Activated T-cell treated with anti-CD3 and anti-CD28 coated beads, Interleukin-2, amount 50 U/mL, for 4 hours (primary cell): ENCODE results near the gene RTL1. TPM values are rescaled to one million over a fixed set of nuclear protein-coding genes. Genes with fewer than 3 reads are reported as not detected.

Experiments
- ATAC-seq, 2 donors: fragments of 200-7000 bp; cut with Tn5 transposase; one replicate each; pipeline ENCODE4 v1.10.0; 2021
- DNase-seq: peaks from one replicate; pipeline ENCODE4 v3.0.0-alpha.2; 2020
- H3K27me3 Mint-ChIP-seq: one replicate; pipeline ENCODE4 v1.8.0; 2021; ENCODE audit warnings: low read depth, mixed read lengths
- H3K36me3 Mint-ChIP-seq: one replicate; pipeline ENCODE4 v1.8.0; 2022; ENCODE audit warnings: mixed read lengths; ENCODE audit not compliant: insufficient read depth
- H3K4me1 Mint-ChIP-seq: one replicate; pipeline ENCODE4 v1.8.0; 2021; ENCODE audit warnings: low read depth, mixed read lengths
- H3K4me3 Mint-ChIP-seq: one replicate; pipeline ENCODE4 v1.8.0; 2021; ENCODE audit warnings: mild to moderate bottlenecking, moderate library complexity, mixed read lengths
- H3K9me3 Mint-ChIP-seq: one replicate; pipeline ENCODE4 v1.8.0; 2021; ENCODE audit warnings: mixed read lengths
- total RNA-seq, 3 donors: library from RNA; stranded (reverse); gene quantifications; one replicate each; pipeline ENCODE4 v1.2.1, GENCODE V29; 2021

RTL1 gene
- total RNA-seq, 3 donors from 2014 or later = not detected

DNA sequence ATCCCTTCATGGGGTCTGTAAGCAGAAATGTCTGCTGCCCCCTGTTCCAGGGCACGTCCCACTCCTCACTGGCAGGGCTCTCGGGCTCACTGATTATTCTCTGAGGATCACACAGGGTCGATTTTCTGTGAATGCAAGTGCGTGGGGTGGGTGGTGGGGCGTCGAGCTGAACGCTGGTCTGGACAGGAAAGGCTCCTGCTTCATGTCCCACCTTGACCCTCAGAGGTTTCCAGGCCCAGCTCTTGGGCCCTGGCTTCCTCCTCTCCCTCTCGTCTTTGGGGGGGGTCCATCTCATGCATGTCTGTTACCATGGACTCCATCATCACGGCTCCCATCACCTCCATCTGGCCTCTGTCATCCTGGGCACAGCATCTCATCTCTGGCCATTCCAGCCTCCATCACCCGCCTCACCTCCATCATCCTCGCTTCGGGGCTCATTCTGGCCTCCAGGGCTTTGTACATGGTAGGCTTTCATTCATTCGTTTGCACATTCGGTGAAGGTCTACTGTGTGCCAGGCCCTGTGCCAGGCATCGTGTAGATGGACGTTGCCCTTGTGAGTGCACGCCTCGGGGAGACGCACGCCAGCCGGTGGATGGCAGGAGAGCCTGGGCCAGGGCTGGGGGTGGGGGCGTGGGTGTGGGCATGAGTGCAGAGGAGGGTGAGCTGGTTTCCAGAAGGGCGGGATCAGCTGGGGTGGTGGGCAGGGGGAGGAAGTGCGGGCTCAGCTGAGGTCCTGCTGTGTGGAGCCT lies 34.7 kb downstream of the RTL1 start:
- no peaks in the 10 kb centered on the region for H3K27me3 Mint-ChIP-seq
- H3K4me1 Mint-ChIP-seq = peaks cover 3% of the 10 kb centered on the region
- no peaks in the 10 kb centered on the region for H3K36me3 Mint-ChIP-seq
- ATAC-seq = no peak
- no peak for DNase-seq
- no peak overlapping the region for H3K4me3 Mint-ChIP-seq
- no peaks in the 10 kb centered on the region for H3K9me3 Mint-ChIP-seq

GRCh38 chr14:100867631-100868315 lies 35.7 kb downstream of the RTL1 start:
- Mint-ChIP-seq H3K27me3 (no peaks in the 10 kb centered on the region), H3K9me3 (no peaks in the 10 kb centered on the region), H3K4me1 (peaks cover 1% of the 10 kb centered on the region), H3K4me3 (no peak overlapping the region), H3K36me3 (no peaks in the 10 kb centered on the region)
- DNase-seq = no peak
- no peak for ATAC-seq

DNA sequence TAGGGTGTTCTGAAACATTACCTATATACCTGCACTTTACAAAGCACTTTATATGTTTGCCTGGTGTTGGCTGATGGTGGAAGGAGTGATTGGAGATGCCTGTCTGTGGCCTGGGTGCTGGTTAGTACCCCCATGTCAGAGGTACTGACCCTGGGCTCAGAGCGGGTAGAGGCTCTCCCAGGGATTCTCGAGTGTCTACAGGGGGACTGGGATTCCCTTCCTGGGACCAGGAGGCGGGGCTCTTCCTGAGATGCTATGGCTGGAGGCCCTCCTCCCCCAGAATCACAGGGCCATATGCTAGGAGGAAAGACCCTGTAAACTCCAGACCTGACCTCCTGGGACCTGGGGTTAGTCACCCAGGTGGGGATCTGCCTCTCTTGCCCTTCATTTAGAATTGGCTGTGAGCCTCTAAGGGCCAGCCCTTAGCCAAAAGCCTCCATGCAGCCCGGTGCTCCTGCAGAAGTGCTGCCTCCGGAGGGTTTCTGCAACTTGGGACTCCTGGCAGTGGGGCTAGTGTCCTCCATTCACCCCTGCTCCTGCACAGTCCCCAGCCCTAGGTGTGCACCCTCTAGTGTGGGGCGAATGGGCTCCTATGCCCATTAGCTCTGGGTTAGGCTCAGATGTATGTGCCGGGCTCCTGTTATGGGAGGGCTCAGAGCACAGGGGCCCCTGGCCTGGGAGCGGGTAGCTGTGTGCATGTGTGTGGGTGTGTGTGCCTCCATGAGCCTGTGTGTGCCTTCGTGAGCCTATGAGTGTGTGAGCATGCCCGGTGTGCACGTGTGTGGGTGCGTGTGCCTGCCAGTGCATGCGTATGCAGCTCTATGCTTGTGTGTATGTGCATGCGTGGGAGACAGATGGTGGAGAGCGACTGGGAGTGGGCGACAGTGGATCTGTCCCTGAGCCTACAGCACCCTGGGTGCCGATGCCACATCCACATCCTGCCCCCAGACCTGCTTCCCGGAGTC lies 36.6 kb downstream of the RTL1 start:
- Mint-ChIP-seq H3K9me3 (no peaks in the 10 kb centered on the region), H3K36me3 (no peaks in the 10 kb centered on the region), H3K4me1 (no peaks in the 10 kb centered on the region), H3K4me3 (no peak overlapping the region), H3K27me3 (no peaks in the 10 kb centered on the region)
- ATAC-seq (no peak), DNase-seq (no peak)

DNA sequence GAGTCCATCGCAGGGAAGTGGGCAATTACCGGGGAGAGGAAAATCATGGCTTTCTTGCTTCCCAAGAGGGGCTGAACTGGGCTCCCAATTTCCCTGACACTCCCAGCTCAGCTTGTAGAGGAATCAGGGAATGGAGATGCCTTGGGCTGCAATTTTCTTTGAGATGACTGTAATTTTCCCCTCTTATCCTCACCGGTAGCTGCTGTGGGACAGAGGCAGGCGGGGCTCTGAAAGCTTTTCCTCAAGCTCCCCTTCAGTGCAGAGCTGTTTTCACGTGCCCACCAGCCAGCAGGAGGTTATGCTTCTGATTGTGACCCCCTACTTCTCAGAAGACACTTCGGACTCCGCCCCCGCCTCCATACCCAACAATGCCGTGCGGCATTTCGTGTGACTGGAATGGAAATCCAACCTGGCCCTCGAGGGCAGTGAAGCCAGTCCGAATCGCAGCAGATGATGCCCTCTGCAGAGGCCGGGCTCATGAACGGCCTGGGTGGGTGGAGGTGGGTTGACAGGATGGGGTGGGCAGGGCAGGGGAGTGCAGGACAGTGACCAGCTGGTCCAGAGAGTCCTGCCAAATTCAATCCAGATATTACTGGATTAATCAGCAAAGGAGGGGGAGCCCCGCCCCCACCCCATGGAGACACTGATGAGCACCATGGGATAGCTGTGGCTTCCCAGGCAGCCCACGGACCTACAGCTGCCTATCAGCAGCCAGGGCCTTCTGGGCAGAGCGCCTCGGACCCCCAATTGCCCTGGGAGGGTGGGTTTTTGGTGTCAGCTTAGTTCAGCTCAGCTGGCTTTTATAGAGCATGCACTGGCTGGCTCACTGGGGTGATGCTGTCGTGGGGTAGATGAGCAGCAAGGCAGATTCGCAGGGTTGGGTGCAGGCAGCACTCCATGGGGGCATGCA lies 37.6 kb downstream of the RTL1 start:
- no peaks in the 10 kb centered on the region for H3K4me1 Mint-ChIP-seq
- no peaks in the 10 kb centered on the region for H3K27me3 Mint-ChIP-seq
- no peak overlapping the region for H3K4me3 Mint-ChIP-seq
- ATAC-seq = no peak
- no peak for DNase-seq
- no peaks in the 10 kb centered on the region for H3K9me3 Mint-ChIP-seq
- no peaks in the 10 kb centered on the region for H3K36me3 Mint-ChIP-seq

DNA sequence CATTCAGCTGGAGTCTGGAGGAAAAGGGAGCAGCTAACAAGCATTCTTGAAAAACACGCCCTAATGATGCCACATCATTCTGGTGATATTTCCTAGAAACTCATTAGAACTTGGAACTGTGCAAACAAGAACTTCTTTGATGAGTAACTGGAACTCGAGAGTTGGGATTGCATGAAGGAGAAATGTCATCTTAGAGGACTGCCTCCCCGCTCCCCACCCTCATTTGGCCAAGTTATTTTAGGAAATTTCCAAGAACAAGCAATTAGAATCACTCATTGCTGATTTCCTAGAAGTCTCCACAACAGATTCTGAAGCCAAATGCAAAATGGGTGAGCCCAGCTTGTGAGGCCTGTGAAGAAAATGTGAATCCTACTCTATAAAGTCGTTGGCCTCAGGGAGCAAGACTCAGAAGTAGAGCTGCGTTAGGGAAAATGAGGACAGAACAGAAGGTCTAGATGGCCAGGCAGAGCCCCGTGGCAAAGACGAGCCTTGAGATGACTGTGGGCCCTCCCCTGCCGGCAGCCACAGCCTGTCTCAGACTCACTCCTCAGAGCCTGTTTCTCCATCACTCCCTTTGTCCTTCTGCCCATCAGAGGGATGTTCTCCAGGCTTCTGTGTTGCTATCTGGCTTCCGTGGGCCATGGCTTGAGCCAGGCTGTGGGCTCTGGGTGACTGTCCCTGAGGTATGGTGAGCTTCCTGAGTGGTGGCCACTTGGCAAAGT lies 38.4 kb downstream of the RTL1 start:
- Mint-ChIP-seq H3K27me3 (peaks cover 4% of the 10 kb centered on the region), H3K9me3 (no peaks in the 10 kb centered on the region), H3K4me3 (no peak overlapping the region), H3K36me3 (no peaks in the 10 kb centered on the region), H3K4me1 (no peaks in the 10 kb centered on the region)
- no peak for ATAC-seq
- no peak for DNase-seq

DNA sequence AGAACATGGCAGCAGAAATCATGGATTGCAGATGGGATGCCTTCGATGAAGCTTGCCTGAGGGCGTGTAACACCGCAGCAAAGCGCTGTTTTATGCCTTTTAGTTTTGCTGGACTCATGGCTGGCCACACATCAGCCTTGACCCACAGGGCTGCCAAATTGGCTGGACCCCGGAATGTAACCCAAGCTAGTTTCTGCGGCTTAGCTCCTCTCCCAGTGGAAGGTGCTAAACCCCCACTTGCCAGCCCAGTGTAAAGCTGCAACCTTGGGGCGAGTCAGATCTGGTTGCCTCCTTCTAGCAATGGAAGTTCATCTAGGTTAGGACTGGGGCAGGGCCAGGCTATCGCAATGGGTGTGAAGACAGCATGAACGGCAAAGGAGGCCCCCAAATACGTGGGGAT lies 39.3 kb downstream of the RTL1 start:
- peaks cover 4% of the 10 kb centered on the region for H3K27me3 Mint-ChIP-seq
- DNase-seq = no peak
- H3K36me3 Mint-ChIP-seq = no peaks in the 10 kb centered on the region
- no peak overlapping the region for H3K4me3 Mint-ChIP-seq
- H3K9me3 Mint-ChIP-seq = no peaks in the 10 kb centered on the region
- ATAC-seq = no peak
- no peaks in the 10 kb centered on the region for H3K4me1 Mint-ChIP-seq

DNA sequence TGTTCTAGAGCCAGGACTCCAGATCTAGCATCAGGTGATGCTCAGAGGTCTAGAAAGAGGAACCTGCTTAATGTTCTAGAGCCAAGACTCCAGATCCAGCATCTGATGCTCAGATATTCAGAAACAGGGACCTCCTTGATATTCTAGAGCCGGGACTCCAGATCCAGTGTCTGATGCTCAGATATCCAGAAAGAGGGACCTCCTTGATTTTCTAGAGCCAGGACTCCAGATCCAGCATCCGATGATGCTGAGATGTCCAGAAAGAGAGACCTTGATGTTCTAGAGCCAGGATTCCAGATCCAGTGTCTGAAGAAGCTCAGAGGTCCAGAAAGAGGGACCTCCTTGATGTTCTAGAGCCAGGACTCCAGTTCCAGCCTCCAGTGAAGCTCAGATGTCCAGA lies 40.7 kb downstream of the RTL1 start:
- Mint-ChIP-seq H3K36me3 (no peaks in the 10 kb centered on the region), H3K9me3 (no peaks in the 10 kb centered on the region), H3K4me1 (no peaks in the 10 kb centered on the region), H3K27me3 (peaks cover 6% of the 10 kb centered on the region), H3K4me3 (no peak overlapping the region)
- no peak for ATAC-seq
- no peak for DNase-seq

DNA sequence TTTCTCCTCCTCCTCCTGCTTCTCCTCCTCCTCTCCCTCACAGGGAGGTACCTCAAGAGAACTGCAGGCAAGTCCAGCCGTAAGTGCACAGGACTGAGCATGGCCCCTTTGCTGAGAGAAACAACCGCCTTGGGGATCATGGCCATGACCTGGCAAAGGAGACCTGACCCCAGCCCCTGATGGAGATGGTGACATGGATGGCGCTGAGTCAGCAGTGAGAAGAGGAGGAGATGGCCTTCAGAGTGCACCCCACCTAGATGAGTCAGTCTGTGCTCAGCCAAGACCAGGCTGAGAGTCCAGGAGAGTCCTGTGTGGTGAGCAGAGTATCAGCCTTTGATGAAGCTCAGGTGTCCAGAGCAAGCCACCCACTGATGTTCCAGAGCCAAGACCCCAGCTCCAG lies 41.2 kb downstream of the RTL1 start:
- Mint-ChIP-seq H3K4me3 (no peak overlapping the region), H3K9me3 (no peaks in the 10 kb centered on the region), H3K36me3 (no peaks in the 10 kb centered on the region), H3K27me3 (peaks cover 6% of the 10 kb centered on the region), H3K4me1 (no peaks in the 10 kb centered on the region)
- ATAC-seq (no peak), DNase-seq (no peak)

GRCh38 chr14:100861937-100862247 lies 41.6 kb downstream of the RTL1 start:
- Mint-ChIP-seq H3K9me3 (no peaks in the 10 kb centered on the region), H3K36me3 (no peaks in the 10 kb centered on the region), H3K27me3 (peaks cover 6% of the 10 kb centered on the region), H3K4me1 (no peaks in the 10 kb centered on the region), H3K4me3 (no peak overlapping the region)
- no peak for DNase-seq
- no peak for ATAC-seq

DNA sequence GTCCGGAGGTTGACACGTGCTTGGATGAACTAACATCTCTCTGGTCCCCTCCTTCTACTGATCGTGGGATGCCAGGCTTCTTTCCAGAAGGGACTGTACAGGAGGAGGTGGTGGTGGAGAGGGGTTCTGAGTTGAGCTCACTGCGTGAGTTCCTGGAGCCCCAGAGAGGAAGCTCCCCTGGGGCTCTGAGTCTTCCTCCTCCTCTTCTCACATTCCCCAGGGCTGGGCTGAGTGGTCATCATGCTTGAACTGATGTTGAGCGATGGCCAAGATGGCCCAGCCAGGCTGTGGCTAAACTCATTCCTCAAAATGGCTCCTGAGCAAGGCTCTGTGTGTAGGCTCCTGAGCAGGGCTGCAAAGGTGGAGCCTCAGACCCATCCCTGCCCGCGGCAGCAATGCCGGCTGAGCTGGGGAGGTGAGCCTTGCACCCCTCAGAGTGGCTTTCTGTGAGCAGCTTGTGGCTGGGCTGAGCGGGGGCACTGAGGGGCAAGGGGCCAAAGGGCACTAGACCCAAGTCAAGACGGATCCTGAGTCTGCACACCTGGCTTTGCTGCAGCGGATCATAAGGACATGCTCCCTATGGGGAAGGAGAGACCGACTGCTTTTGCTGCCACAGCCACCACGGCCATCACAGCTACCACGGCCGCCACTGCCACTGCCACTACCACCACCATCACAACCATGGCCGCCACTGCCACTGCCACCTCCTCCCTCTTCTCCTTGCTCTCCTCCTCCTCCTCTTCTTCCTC lies 42.2 kb downstream of the RTL1 start:
- ATAC-seq (no peak), DNase-seq (no peak)
- Mint-ChIP-seq H3K27me3 (peaks cover 6% of the 10 kb centered on the region), H3K4me1 (no peaks in the 10 kb centered on the region), H3K36me3 (no peaks in the 10 kb centered on the region), H3K4me3 (no peak overlapping the region), H3K9me3 (no peaks in the 10 kb centered on the region)

DNA sequence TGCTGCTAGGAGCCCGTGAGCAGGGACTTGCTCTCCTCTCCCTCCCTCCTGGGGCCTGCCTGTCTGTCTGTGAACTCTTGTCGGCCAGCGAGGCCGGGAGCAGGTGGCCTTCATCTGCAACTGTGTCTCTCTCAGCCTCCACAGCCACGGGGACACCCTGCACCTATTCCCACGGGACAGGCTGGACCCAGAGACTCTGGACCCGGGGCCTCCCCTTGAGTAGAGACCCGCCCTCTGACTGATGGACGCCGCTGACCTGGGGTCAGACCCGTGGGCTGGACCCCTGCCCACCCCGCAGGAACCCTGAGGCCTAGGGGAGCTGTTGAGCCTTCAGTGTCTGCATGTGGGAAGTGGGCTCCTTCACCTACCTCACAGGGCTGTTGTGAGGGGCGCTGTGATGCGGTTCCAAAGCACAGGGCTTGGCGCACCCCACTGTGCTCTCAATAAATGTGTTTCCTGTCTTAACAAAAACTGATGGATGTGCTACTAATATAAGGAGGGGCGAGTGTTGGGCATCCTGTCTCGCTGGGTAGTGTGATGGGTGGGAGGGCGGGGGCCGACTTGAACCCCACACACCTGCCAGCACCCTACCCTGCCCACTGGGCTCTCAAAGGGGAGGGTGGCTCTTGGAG lies 42.9 kb downstream of the RTL1 start:
- no peak overlapping the region for H3K4me3 Mint-ChIP-seq
- H3K9me3 Mint-ChIP-seq = no peaks in the 10 kb centered on the region
- no peaks in the 10 kb centered on the region for H3K4me1 Mint-ChIP-seq
- DNase-seq (no peak), ATAC-seq (no peak)
- H3K36me3 Mint-ChIP-seq = no peaks in the 10 kb centered on the region
- peaks cover 9% of the 10 kb centered on the region for H3K27me3 Mint-ChIP-seq

DNA sequence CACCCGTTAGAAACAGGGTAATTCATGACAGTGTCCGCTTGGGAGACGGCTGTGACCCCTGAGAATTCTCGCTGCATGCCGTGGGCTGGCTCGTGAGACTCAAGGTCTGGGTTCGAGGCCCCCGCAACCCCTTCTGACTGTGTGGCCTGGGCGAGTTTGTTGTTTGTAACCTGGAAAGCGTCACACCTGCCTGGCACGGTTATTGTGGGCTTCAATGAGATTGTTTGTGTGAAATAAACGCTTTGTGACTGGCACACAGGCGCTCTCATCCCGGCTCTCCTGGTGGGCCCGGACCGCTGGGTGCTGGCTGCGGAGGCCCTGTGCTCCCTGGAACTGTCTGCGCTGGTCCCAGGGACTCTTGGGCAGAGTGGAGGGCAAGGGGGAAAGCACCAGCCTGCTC lies 43.7 kb downstream of the RTL1 start:
- H3K27me3 Mint-ChIP-seq = peaks cover 9% of the 10 kb centered on the region
- ATAC-seq = no peak
- no peaks in the 10 kb centered on the region for H3K9me3 Mint-ChIP-seq
- no peaks in the 10 kb centered on the region for H3K4me1 Mint-ChIP-seq
- no peaks in the 10 kb centered on the region for H3K36me3 Mint-ChIP-seq
- DNase-seq = no peak
- H3K4me3 Mint-ChIP-seq = no peak overlapping the region
